HG02623 (cell line): Measurements from ENCODE around the gene ZNF565.
"Not testable (repeated sequence)": the region's sequence is repeated elsewhere in the genome, so short reads cannot be mapped to it uniquely, and the experiment has no call there.

Experiments used
- ATAC-seq: cut with Tn5 transposase; IDR thresholded peaks from one replicate; pipeline ENCODE4 v1.9.1; 2021; ENCODE audit warnings: moderate library complexity; ENCODE audit not compliant: unreplicated experiment

The ZNF565 gene

DNA sequence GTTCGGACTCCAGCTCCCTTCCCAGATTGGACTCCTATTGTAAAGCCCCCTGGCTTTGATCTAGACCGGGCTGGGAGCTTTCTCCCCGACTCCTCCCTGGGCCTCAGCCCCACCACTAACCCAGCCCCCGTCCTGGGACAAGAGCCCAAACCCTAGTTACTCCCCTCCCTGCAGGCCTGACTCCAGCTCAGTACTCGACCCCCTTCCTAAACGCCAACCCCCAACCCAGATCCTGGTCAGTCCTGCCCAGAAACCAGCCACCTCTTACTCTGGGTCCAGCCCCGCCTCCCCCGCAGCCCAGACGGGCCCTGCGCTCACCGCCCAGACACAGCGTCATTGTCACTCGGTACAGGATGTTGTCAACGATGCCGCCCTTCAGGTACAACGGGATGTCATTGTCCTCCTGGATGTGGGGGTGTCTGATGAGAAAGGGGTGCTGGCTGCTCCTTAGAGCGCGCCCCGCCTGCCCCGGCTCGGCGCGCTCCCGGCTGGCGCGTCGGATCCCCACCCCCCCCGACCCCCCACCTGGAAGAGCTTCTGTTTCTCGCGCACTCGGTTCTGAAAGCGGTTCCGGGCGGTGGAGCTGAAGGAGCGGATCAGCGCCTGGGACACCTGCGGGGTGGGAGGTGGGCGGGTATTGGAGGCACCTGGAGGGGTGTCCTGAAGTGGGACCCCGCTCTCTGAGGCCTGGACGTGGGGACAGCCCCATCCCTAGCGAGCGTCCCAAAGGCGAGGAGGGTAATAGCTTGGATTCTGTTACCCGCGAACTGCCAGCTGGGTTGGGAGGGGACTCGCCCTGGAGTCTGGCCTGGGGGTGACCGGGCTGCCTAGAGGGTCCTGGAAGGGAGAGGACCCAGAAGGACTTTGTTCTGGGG, 63.1 kb downstream of the ZNF565 start:
- ATAC-seq = no peak

GRCh38 chr19:36150586-36150985, 63.9 kb downstream of the ZNF565 start:
- ATAC-seq = no peak

DNA sequence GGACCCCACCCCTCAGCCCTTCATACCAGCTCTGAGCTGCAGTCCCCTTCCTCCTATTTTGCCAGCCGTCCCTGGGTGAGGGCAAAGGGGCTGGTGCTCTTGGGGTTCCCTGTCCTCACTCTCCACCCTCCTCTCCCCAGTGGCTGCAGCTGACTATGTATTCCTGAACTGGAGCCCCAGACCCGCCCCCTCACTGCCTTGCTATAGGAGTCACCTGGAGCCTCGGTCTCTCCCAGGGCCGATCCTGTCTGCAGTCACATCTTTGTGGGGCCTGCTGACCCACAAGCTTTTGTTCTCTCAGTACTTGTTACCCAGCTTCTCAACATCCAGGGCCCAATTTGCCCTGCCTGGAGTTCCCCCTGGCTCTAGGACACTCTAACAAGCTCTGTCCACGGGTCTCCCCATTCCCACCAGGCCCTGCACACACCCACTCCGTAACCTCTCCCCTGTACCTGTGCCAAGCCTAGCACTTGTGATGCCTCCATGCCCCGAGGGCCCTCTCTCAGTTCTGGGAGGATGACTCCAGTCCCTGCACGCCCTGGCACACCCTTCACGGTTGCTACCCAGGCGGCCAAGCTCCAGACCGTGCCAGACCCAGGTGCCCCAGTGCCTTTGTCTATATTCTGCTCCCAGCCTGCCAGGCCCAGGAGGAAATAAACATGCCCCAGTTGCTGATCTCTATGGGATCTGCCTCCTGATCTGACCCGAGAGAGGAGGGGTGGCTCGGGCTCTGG, 64.6 kb downstream of the ZNF565 start:
- no peak for ATAC-seq

- ATAC-seq = no peak
Measured at GRCh38 chr19:36144624-36145023, 69.8 kb downstream of the ZNF565 start.

DNA sequence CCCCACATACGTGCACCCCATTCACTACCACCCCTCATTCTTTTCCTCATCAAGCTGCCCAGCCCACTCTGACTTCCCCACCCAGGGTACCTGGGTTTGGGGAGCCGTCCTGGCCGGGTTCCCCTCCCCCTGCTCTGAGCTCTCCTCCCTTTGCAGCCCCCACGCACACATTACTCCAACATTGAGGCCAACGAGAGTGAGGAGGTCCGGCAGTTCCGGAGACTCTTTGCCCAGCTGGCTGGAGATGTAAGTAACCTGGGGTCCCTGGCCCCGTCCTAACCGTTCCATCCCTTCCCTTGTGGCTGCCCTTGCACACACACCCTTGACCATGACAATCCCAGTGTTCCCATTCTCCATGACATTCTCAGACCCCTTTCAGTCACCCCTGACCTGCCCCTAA, 72.0 kb downstream of the ZNF565 start:
- ATAC-seq = no peak

DNA sequence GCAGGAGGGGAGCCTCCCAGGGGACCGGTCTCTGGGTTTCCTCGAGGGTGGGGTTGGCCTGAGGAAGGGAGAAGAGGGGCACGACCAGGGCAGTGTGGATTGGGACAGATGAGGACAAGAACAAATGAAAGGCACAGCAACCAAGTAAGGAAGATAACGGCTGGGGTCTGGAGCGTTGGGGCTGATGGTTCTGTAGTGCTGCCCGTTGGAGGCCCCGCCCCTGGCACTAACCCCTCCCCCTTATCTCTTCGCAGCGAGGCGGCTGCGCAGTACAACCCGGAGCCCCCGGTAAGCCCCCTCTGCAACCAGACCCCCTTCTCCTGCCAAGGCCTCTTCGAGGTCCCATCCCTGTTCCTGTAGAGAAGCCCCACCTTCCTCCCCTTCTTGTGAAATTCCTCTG, 72.4 kb downstream of the ZNF565 start:
- no peak for ATAC-seq

GRCh38 chr19:36141039-36141927, 73.2 kb downstream of the ZNF565 start:
- no peak for ATAC-seq

DNA sequence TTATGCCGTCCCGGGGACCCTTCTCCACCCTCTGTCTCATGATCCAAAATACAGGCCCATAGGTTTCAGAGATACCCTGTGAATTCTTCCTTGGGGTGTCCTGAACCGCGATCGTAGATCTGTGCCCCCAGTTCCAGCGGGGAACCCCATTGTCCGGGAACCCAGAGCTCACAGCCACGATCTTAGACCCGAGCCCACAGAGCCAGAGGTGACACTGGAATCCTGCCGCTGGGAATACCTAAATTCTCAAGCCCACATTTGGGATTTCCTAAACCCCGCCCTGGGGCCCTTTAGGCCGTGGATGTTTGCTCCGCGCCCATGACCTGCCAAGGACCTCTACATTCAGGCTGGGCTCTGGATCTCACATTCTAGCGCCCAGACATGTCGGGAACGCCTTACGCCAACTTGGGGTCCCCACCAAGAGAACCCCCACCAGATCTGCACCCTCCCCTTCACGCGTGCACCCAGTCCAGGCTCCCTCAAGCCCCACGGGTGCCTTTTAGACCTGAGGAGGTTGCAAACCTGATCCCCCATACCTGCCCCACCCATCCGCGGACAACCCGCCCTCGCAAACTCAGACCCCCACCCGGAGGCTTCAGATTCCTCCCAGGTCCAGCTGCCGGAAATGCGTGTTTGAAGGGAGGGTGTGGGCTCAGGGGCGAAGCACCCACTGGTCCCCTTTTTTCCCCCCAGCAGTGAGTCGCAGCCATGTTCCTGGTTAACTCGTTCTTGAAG, 74.0 kb downstream of the ZNF565 start:
- ATAC-seq = no peak

GRCh38 chr19:36139473-36140303, 74.8 kb downstream of the ZNF565 start, which contains the start of gene CAPNS1:
Gene CAPNS1 (plus strand): TSS chr19:36140066. CDS start chr19:36141012, 946 bp downstream.
- ATAC-seq = peak; percentile 77

DNA sequence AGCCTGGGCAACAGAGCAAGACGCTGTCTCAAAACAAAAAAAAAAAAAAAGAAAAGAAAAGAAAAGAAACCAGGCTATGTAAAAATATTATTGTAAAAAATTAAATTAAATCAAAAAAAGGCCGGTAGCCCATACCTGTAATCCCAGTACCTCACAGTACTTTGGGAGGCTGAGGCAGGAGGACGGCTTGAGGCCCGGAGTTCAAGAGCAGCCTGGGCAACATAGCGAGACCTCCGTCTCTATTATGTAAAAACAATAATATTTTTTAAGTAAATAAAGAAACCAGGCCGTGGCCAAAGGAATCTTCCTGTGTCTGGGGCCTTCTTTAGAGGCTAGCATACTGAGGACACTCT, 75.4 kb downstream of the ZNF565 start:
- no peak for ATAC-seq

- ATAC-seq = no peak
Measured at GRCh38 chr19:36136964-36137686, 77.3 kb downstream of the ZNF565 start.

DNA sequence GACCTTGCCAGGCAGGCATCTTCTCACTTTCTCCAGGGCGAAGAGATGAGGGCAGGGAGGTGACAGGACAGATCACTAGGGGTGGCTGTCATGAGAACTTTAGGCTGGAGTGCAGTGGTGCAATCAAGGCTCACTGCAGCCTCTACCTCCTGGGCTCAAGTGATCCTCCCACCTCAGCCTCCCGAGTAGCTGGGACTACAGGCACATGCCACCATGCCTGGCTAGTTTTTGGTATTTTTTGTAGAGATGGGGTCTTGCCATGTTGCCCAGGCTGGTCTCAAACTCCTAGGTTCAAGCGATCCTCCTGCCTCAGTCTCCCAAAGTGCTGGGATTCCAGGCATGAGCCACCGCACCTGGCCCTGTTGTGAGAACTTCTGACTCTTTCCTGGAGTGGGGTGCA, 79.6 kb downstream of the ZNF565 start:
- ATAC-seq = not testable (repeated sequence)
